HG03066 (cell line): ENCODE results near the gene TSHZ2.

Experiments used
- ATAC-seq: cut with Tn5 transposase; IDR thresholded peaks from one replicate; pipeline ENCODE4 v1.9.1; 2021; ENCODE audit warnings: low read depth; ENCODE audit not compliant: unreplicated experiment

TSHZ2 gene

DNA sequence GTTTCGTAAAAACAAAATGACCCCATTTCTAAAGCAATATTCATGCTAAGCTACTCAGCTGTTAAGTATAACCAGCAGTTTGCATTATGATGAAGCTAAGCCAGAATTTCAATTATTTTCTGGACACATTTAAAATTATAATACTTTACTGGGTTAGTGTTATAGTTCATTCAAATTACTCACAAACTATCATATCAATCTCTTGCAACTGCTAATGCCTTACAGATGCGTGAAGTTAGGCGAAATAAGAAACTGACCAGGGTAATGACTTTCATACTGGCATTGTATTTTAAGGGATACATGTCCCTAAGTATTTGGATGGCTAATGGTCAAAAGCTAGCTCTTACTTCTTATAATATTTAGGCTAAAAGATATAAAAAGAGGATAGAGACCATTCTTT, 249.6 kb downstream of the TSHZ2 start:
- ATAC-seq, result no peak

DNA sequence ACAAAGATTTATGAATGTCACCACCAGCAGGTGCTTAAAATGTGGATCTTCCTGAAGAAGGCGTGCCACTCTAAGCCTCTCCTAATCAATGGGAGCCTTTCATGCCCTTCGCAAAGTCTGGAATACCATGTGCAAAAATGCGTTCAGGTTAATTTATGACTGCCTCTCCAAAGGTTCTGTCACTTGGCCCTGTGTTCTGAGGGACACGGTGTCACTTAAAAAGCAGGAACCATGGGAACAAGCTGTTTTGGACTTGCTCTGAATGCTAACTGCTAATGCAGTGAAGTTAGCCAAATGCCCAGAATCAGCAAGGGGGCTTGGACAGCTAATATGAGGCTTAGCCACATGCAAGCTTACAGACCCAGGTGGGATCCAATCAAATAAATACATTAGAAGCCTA, 250.3 kb downstream of the TSHZ2 start:
- ATAC-seq, result no peak

DNA sequence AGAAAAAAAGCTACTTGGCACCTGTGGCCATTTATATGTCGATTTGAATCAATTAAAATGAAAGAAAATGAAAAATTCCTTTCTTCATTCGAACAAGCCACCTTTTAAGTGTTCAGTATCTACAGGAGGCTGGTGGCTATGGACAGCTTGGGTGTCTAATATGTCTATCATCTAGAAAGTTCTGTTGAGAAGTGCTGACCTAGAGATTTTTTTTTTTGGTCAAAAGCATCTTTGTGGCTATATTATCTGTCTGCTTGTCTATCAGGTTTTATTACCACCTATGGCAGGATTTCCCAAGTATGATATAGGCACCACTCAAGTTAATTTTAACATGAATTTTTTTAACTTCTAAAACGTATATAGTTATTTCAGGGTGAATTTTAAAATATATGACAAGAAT, 250.8 kb downstream of the TSHZ2 start:
- ATAC-seq, result no peak

DNA sequence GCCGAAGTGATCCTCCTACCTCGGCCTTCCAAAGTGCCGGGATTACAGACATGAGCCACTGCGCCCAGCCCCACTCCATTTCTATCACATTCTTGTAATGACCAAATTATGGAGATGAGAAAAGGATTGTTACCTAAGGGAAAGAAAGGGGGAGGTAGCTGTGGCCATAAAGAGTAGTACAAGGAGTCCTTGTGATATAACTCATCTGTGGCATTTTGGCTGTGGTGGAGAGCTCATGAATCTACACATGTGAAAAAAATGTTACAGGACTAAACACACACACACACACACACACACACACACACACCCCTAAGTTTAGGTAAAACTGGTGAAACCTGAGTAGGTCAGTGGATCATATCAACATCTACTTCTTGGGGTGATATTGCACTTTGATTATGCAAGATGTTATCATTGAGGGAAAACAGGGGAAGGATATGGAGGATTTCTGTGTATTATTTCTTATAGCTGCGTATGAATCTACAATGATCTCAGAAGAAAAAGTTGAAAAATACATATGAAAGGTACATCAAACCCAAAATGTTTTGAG, 251.5 kb downstream of the TSHZ2 start:
- no peak for ATAC-seq

DNA sequence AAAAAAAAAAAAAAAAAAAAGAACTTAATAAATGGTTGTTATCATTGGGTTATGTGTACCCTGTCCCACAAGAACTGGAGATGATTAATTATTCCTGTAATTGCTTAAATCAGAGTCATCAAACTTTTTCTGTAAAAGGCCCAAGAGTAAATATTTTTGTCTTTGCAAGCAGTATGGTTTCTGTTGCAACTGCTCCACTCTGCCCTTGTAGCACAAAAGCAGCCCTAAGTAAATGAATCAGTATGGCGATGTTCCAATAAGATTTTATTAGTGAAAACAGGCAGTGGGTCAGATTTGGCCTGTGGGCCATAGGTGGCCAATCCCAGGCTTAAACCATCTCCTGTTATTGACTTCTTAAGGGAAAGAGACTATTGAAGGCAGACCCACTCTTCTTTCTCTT, 252.7 kb downstream of the TSHZ2 start:
- ATAC-seq, result no peak

DNA sequence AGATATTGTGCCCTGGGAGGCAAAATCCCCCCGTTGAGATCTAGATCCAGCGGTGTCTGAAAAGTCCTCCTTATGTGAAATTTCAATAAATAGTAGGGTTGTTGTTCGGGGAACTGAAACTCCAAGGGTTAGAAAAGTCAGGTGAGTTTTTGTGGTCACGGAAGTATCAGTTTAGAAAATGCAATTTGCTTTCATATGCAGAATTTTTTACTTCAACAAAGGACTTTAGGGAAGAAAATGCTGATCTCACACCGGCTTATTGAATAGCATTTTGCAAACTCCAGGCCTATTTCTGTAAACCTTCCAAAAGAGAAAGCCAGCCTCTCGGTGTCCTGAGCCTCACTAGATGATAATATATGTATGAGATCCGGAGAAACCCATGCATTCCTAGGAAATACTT, 254.7 kb downstream of the TSHZ2 start:
- no peak for ATAC-seq

DNA sequence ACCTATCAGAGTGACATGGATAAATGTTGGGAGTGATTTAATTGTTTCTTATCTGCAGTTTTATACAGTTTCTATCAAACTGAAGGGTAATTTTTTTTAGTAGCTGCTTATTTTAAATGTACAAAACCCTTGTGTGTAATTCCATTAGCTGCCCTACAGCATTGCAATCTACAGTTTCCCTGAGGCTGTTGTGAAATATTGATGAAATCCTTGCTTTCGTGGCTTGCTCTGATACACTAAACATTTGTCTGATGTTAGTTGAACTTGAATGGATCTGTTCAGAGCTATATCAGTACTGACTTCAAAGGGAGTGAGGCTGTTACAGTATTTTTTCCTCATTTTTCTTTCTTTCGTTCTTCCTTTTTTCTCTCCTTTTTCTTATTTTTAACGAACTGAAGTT, 255.4 kb downstream of the TSHZ2 start:
- ATAC-seq, result no peak

DNA sequence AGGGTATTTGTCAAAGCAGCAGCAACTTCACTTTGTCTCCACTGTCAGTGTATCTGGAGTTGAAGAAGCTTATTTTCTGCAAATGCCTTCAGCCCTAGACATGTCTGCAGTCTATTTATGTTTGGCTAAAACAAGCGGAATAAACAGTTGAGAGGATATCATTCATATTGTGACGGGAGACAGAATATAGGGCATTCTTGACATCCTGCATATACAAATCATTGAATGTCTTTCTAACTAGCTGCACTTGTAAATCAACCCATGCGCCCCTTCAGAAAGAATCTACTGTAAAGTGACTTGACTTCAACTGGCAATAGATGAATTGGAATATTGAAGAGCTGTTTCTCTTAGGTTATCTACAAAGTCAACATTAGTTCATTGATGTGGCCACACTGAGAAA, 258.9 kb downstream of the TSHZ2 start:
- ATAC-seq, result no peak

DNA sequence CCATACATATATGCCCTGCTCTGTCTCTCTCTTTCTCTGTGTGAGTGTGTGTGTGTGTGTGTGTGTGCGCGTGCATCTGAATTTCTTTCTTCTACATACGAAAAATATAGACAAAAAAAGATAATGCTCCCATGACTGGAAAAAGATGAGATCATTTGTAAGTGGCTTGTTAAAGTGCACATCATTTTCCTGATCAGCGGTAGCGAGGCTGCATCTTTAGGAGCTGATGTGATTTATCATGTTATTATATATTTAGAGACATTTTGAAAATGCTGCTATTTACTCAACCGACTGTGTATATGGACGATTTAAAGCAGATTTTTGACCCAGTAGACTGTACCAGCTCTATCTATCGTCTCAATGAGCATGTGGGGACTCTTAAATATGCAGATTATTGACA, 265.3 kb downstream of the TSHZ2 start:
- ATAC-seq, result no peak

DNA sequence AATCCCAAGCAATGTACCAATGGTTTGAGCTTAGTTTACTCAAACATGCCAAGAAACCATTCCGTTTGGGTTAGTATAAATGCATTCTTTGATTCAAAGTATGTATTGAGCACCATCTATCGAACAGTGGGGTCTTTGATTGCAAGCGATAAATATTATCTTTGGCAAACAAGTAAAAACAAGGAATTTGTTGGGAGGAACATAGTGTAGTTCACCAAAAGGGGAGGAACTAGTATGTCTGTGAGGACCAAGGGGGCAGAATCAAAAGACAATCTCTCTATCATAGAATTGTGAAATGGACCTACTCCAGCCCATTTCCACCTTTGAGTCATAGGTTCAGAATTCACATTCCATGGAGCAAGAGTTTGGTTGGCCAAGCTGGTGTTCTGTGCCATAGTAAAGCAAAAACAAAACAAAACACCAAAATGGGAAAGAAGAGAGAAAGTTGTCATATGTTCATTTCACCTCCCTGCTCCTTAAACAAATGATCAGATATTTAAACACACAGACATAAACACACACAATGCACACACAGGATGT, 266.0 kb downstream of the TSHZ2 start:
- no peak for ATAC-seq

DNA sequence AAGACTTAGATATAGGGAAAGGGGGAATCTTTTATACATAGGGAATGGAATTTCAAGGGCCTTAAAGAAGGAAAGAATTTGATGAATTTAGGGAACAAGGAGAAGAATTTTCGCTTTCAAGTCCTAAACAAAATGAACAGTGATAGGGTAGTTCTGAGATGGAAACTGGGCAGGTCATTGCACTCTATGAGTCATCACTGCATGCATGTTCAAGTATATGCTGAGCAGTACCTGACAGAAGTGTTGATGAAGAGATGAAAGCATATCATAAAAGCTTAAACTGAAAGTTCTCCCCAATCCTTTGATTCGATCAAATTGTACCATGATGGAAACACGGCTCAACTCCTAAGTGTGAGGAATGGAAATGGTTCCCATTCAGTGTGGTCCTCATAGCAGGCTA, 271.0 kb downstream of the TSHZ2 start:
- no peak for ATAC-seq

DNA sequence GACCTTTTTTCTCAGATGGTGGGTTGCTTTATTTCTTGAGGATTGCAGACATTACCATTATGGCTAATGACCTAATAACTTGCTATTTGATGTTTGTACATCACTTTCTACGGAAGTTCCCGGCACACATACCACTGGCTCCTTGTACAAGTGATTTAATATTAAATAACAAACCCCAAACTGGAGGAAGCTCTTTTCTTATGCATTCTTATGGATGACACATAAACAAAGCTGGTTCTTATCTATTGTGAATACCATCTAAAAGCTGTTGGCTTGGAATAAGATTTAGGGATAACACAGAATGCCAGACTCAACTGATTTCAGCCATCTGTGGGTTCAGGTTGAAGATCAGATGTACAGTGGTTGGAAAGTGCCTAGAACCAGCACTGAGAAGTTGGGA, 272.6 kb downstream of the TSHZ2 start:
- no peak for ATAC-seq

DNA sequence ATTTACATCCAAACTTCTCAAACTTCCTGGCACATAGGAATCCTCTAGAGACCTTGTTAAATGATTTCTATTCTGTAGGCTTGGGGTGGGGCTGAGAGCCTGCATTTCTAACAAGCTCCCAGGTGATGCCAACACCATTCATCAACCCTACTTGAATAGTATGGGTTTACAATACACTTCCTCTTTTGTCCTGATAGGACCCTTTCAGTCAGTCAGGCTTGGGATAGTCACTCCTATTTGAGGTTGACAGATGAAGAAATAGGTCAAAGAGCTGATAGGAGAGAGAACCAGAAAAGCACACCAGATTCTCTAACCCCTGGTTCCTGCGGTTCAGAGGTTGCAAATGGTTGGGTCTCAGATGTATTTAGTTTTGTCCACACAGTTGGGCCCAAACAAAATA, 273.4 kb downstream of the TSHZ2 start:
- ATAC-seq, result no peak

DNA sequence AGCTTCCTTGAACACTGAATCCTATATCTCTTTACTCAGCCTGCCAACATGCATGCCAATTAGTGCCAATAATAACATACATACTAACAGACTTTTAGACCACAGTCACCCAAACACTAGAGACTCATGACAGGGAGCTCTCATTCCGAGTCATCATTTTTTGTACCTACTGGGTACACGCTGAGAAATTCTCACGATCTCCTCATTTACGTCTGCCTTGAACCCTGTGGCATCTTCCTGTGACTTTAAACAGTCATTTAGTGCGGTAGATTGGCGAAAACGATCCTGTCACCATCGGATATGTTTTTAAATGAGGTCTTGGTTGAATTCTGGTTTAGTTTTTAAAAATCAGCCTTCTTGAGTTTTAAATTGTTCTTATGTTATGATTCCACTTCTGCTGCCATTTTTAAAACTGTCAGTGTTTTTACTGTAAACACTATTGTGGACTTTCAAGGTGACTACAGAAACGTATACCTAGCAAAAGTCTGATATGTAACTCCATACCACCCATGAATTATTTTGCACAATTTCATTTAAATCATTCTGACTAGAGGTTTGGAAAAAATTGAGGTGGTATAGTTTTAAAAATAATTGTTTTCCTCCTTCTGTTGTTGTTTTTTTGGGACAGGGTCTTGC, 275.4 kb downstream of the TSHZ2 start:
- no peak for ATAC-seq

DNA sequence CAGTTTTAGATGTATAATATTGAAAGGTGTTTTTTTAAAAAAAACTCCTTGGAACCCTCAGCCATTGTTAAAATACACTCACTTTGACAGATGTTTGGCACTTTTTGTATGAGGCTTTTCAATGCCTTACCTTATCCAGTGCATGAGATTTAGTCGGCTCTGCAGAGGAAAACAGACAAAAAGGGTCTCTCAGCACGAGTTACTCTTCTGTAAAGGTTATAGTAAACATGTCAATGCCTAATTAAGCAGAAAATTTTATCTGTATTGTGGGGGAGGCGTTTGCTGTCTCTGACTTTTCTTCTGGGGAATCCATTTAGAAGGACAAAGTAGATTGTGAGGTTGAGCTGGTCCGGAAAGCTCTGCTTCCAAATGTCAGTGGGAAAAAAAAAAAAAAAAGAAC, 278.3 kb downstream of the TSHZ2 start:
- no peak for ATAC-seq

DNA sequence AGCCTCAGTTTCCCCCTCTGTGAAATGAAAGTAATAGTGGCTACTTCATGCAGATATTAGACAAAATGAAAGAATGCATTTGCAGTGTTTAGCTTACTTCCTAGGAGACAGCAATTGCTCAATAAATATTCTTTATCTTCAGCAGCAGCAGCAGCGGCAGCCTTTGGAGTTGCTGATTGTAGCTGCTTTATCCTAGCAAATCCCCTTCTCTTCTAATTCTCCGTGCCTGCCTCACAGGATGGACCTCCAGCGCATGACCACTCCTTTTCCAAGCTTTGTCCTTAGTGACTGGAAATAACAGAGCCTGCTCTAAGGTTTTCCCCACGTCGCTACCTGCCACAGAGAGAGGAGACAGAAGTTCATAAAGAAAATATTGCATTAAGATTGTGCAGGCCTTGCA, 279.8 kb downstream of the TSHZ2 start:
- ATAC-seq, result no peak

DNA sequence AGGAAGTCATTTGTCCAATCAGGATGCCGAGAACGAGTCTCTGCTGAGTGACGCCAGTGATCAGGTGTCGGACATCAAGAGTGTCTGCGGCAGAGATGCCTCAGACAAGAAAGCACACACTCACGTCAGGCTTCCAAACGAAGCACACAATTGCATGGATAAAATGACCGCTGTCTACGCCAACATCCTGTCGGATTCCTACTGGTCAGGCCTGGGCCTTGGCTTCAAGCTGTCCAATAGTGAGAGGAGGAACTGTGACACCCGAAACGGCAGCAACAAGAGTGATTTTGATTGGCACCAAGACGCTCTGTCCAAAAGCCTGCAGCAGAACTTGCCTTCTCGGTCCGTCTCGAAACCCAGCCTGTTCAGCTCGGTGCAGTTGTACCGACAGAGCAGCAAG, 281.5 kb downstream of the TSHZ2 start:
- ATAC-seq, result no peak

DNA sequence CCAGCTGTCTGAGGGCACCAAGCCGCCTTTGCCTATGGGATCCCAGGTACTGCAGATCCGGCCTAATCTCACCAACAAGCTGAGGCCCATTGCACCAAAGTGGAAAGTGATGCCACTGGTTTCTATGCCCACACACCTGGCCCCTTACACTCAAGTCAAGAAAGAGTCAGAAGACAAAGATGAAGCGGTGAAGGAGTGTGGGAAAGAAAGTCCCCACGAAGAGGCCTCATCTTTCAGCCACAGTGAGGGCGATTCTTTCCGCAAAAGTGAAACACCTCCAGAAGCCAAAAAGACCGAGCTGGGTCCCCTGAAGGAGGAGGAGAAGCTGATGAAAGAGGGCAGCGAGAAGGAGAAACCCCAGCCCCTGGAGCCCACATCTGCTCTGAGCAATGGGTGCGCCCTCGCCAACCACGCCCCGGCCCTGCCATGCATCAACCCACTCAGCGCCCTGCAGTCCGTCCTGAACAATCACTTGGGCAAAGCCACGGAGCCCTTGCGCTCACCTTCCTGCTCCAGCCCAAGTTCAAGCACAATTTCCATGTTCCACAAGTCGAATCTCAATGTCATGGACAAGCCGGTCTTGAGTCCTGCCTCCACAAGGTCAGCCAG, 283.0 kb downstream of the TSHZ2 start:
- no peak for ATAC-seq

DNA sequence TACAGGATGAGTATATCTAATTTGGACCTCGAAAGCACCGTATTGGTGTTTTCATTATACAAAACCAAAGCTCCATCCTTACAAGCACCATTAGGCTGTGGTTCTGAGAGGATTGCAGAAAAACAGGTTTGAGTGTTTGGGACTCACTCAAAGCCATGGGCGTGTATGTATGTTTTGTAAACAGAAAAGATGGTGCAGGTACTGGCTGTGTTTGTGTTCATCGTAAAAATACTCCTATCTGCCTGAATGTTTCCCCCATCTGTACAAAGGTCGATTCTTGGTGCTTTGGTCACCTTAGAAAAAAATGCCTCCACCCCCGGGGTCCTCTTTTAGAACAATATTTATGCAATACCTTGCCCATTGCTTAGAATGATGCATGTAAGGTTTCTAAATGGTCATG, 286.6 kb downstream of the TSHZ2 start:
- ATAC-seq, result no peak

DNA sequence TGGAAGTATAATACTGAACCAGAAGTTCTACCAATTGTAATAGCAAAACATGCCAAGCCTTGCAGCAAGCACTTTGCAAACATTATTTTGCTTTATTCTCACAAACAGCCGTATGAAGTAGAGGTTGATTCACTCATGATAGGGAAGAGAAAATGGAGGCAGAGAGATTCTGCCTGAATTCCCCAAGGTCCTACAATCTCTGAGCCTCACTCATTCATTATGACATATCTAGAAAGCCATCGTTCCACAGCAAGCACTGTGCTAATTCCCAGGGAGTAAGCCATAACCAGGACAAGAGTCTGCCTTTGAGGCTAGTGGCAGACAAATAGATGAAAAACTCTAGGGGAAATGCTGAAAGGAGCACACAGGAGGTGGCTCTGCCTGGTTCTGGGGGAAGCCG, 288.0 kb downstream of the TSHZ2 start:
- ATAC-seq, result no peak

DNA sequence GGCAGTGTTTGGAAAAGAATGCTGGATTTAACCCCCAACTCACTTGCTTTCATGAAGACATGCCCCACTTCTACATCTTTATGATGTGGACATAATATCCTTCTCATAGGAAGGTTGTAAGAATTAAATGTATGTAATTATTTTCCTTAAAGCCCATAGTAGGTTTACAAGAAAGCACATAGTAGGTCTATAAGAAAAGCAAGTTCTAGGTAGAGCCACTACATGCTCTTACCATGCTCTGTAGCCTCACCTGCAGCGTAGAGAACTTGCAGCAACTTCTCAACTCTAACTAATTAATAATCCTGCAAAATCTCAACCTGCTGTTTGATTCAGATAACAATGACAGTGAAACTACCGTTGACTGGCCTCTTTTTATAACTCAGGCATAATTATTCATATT, 288.4 kb downstream of the TSHZ2 start:
- no peak for ATAC-seq

DNA sequence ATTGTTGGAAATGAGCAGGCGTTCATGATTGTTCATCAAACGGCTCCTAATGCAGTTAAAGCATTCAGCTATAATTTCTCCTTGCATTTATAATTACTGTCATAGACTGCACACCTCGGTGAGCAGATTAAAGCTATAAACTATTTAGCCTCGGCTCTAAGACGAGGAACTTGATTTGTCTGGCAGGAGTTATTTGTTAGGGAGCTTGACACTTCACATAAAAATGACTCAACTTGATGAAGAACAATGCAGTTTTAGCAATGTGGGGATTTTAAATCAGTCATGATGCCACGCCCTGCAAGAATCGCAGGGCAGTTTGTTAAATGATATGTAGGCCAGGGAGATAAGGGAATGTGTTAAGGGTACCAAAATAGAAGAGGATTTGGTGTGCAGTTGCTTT, 290.2 kb downstream of the TSHZ2 start:
- ATAC-seq, result no peak
